A549 (cell line): ENCODE results near the gene CACNG7. TPM values are rescaled to one million over a fixed set of nuclear protein-coding genes. Genes with fewer than 3 reads are reported as not detected.

Experiments used
- ATAC-seq, 2 experiments: fragments of 200-7000 bp in 1 of 2; fragments of >200 bp in 1 of 2; cut with Nextera tagmentation in 1 of 2; cut with Tn5 transposase in 1 of 2; 3 replicates each; pipeline versions ENCODE4 v1.8.0 to v1.9.1; 2018 to 2020; ENCODE audit warnings: mild to moderate bottlenecking in 1 of 2, moderate library complexity in 1 of 2
- CTCF ChIA-PET: fragments of 300-600 bp; sonication (Branson Sonifier 250); formaldehyde crosslinking; extraction: SDS; loops from one replicate; lab custom pipeline; 2021; ENCODE audit warnings: antibody characterized with exemption, inconsistent platforms; lab: Yijun Ruan, JAX
- POLR2A ChIA-PET: fragments of 350-600 bp; formaldehyde crosslinking; extraction: SDS; loops from one replicate; lab custom pipeline; 2021; ENCODE audit warnings: antibody characterized with exemption, inconsistent platforms; lab: Yijun Ruan, JAX
- DNase-seq, 2 experiments: peaks; one replicate each; pipeline versions ENCODE4 v3.0.0 to v3.0.0-alpha.2; 2011 to 2016; ENCODE audit warnings: low read depth in 1 of 2, low spot score in 1 of 2
- FAIRE-seq: peaks from 2 replicates; lab custom pipeline; 2011; peaks lifted over from hg19 to GRCh38; lab: Jason Lieb, UNC
- H3K27ac ChIP-seq, 2 experiments: fragments of >200 bp; sonication (Bioruptor Twin); formaldehyde crosslinking; 3 replicates each; pipeline ENCODE4 v1.5.1; 2016 to 2017
- H3K4me1 ChIP-seq: fragments of >200 bp; sonication (Bioruptor Twin); formaldehyde crosslinking; 3 replicates; pipeline ENCODE4 v1.6.1; 2016
- H3K4me2 ChIP-seq: fragments of >200 bp; sonication (Bioruptor Twin); formaldehyde crosslinking; 3 replicates; pipeline ENCODE4 v1.6.1; 2016
- H3K4me3 ChIP-seq: fragments of >200 bp; sonication (Bioruptor Twin); formaldehyde crosslinking; 3 replicates; pipeline ENCODE4 v1.5.1; 2016
- H3K9me3 ChIP-seq: fragments of >200 bp; sonication (Bioruptor Twin); formaldehyde crosslinking; 3 replicates; pipeline ENCODE4 v1.6.1; 2016
- CHD2 ChIP-seq: fragments of 150-350 bp; IDR thresholded peaks from 2 replicates; pipeline ENCODE4 v1.6.1; 2014; ENCODE audit warnings: low read length; ENCODE audit not compliant: partially characterized antibody
- CHD4 ChIP-seq: fragments of 200-600 bp; sonication (generic); IDR thresholded peaks from 2 replicates; pipeline ENCODE4 v1.6.1; 2016; ENCODE audit warnings: antibody characterized with exemption, mild to moderate bottlenecking, borderline replicate concordance
- FOSB ChIP-seq: fragments of 250-450 bp; sonication (Bioruptor Pico); IDR thresholded peaks from 2 replicates; pipeline ENCODE4 v1.5.0; 2020; ENCODE audit warnings: mild to moderate bottlenecking, moderate library complexity
- HDAC2 ChIP-seq: fragments of 200-600 bp; sonication (generic); IDR thresholded peaks from 2 replicates; pipeline ENCODE4 v1.6.1; 2016
- HOXA7 ChIP-seq: fragments of 250-450 bp; sonication (Bioruptor Pico); IDR thresholded peaks from 2 replicates; pipeline ENCODE4 v1.5.0; 2020; ENCODE audit warnings: mild to moderate bottlenecking, moderate library complexity
- JUNB ChIP-seq: fragments of >200 bp; sonication (Bioruptor Twin); formaldehyde crosslinking; IDR thresholded peaks from 2 replicates; pipeline ENCODE4 v1.6.1; 2016
- KDM1A ChIP-seq: fragments of 200-600 bp; sonication (generic); IDR thresholded peaks from 2 replicates; pipeline ENCODE4 v1.6.1; 2016; ENCODE audit warnings: low read depth, mild to moderate bottlenecking
- KDM5A ChIP-seq: fragments of 200-600 bp; sonication (generic); IDR thresholded peaks from 2 replicates; pipeline ENCODE4 v1.6.1; 2016; ENCODE audit warnings: antibody characterized with exemption, mild to moderate bottlenecking
- MYC ChIP-seq: IDR thresholded peaks from 2 replicates; pipeline ENCODE4 v1.6.1; 2012; ENCODE audit warnings: mild to moderate bottlenecking, inconsistent platforms, low read length, improper control_type of control experiment, borderline replicate concordance
- NFE2L2 ChIP-seq: fragments of 150-350 bp; conservative IDR thresholded peaks from 2 replicates; pipeline ENCODE4 v1.6.1; 2014; ENCODE audit warnings: low read length
- POLR2A ChIP-seq: IDR thresholded peaks from 2 replicates; pipeline ENCODE4 v1.6.1; 2012; ENCODE audit warnings: mild to moderate bottlenecking, low read length
- WGBS: methylation state at CpG from one replicate; pipeline ENCODE4 v1.1.6; 2017; ENCODE audit errors: missing lambda C conversion rate; 5-methylcytosine and 5-hydroxymethylcytosine counted together
- polyA plus RNA-seq, 4 experiments: library from polyadenylated mRNA; depleted of rRNA in 3 of 4; stranded (reverse); fragments of >200 nt; fragmentation: RNase III in 1 of 4; extraction: RNeasy Plus Mini Kit Qiagen cat#74134 plus additional on column Dnase treatment in 1 of 4; gene quantifications; 2 replicates in 3 of 4; 3 replicates in 1 of 4; pipeline ENCODE4 v1.2.3, GENCODE V29; 2011 to 2017
- TF ChIP-seq, protein P1 (sequence below): fragments of 200-600 bp; sonication (generic); IDR thresholded peaks from 2 replicates; pipeline ENCODE4 v1.6.1; 2016; ENCODE audit warnings: antibody characterized with exemption, mild to moderate bottlenecking, moderate library complexity
- TF ChIP-seq, protein P2 (sequence below): fragments of 450-650 bp; IDR thresholded peaks from 2 replicates; pipeline ENCODE4 v1.6.1; 2014; ENCODE audit warnings: antibody characterized with exemption
- TF ChIP-seq, protein P3 (sequence below): fragments of >200 bp; sonication (Bioruptor Twin); formaldehyde crosslinking; IDR thresholded peaks from 3 replicates; pipeline ENCODE4 v1.6.1; 2016
- TF ChIP-seq, protein P4 (sequence below): IDR thresholded peaks from 2 replicates; pipeline ENCODE4 v1.6.1; 2012

CACNG7 gene
- polyA plus RNA-seq, 2 of the 4 experiments (the other 2 are of a cell fraction) = 7.6 to 11.5 TPM

DNA sequence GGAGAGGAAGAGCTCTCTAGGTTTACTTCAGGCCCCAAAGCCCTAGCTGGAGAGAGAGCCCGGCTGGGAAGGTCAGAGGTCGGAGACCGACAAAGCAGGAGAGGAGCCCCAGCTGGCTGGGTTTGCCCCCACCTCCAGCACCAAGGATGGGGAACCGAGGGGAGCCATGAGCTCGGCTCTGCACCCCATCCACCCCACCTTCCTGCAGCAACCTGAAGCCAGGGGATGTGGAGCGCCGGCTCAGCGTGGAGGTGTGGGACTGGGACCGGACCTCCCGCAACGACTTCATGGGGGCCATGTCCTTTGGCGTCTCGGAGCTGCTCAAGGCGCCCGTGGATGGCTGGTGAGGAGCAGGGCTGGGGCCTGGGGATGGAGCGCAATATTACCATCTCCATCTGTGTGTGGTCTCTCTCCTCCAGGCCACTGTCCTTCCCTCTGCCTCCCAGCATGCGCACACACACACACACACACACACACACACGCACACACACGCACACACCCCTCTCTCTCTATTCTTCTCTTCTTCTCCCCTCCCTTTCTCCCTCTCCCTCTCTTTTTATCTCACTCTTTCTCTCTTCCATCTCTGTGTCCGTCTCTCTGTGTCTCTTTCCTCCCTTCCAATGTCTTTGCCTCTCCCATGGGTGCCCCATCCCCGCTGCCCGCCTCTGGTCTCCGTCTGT is 16.6 kb upstream of the CACNG7 start:
- no peak for DNase-seq
- TF ChIP-seq POLR2A = no peak
- TF ChIP-seq CHD4 = no peak
- TF ChIP-seq HOXA7 = no peak
- TF ChIP-seq, protein P1, sequence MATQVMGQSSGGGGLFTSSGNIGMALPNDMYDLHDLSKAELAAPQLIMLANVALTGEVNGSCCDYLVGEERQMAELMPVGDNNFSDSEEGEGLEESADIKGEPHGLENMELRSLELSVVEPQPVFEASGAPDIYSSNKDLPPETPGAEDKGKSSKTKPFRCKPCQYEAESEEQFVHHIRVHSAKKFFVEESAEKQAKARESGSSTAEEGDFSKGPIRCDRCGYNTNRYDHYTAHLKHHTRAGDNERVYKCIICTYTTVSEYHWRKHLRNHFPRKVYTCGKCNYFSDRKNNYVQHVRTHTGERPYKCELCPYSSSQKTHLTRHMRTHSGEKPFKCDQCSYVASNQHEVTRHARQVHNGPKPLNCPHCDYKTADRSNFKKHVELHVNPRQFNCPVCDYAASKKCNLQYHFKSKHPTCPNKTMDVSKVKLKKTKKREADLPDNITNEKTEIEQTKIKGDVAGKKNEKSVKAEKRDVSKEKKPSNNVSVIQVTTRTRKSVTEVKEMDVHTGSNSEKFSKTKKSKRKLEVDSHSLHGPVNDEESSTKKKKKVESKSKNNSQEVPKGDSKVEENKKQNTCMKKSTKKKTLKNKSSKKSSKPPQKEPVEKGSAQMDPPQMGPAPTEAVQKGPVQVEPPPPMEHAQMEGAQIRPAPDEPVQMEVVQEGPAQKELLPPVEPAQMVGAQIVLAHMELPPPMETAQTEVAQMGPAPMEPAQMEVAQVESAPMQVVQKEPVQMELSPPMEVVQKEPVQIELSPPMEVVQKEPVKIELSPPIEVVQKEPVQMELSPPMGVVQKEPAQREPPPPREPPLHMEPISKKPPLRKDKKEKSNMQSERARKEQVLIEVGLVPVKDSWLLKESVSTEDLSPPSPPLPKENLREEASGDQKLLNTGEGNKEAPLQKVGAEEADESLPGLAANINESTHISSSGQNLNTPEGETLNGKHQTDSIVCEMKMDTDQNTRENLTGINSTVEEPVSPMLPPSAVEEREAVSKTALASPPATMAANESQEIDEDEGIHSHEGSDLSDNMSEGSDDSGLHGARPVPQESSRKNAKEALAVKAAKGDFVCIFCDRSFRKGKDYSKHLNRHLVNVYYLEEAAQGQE = no peak
- no peak for TF ChIP-seq KDM5A
- 0 out of 6 replicates have a peak, but pooled peaks of 1 of the 2 experiments have one; percentile 2 for ATAC-seq
- Histone ChIP-seq H3K4me1 (peaks cover 14% of the 10 kb centered on the region), H3K4me3 (no peak overlapping the region), H3K9me3 (no peaks in the 10 kb centered on the region), H3K4me2 (no peak overlapping the region), H3K27ac (no peak overlapping the region)
- ChIA-PET CTCF (interaction anchor here (0.9 to 11.6 kb wide), 5 partner anchors 12 to 137 kb away, joined by 3 to 88 read pairs (median 5); no protein-coding TSS in a partner anchor), POLR2A (interaction anchor here (0.5 kb wide), 1 partner anchor 17 kb away, joined by 6 read pairs; no protein-coding TSS in a partner anchor)
- no peak for FAIRE-seq
- WGBS = 87% methylated on average over 23 of the region's 23 CpGs

DNA sequence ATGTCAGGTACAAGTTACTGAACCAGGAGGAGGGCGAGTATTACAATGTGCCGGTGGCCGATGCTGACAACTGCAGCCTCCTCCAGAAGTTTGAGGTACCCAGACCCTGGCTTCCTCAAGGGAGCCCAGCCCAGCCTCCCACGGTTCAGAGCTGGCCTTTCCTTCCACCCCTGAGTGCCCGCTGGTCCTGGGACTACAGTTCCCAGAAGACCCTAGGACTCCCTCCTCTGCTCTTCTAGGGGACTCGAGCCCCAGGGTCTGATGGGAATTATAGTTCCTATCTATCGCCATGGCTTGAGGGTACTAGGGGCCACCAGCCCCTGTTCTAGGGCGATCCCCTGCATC is 16.1 kb upstream of the CACNG7 start:
- no peak for TF ChIP-seq NFE2L2
- no peak for FAIRE-seq

DNA sequence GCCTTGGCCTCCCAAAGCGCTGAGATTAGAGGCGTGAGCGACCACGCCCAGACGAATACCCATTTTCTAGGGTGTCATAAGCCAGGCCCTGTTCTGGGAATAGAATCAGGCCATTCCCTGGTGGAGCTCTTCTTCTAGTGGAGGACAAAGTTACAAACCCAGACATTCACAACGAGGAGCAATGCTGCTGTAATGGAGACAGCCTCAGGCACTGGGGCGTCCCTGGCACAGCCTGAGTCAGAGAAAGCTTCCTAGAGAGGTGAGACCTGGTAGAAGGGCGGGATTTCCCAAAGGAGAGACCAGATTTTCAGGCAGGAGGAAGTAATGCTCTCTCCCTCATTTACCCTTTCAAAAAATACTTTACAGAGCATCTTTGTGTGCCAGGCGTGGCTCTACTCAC is 14.4 kb upstream of the CACNG7 start:
- Histone ChIP-seq H3K4me1 (peaks cover 15% of the 10 kb centered on the region; the same call in 2 of the 3 replicates), H3K4me2 (peak overlapping the region; percentile 5; the same call in 1 of the 3 replicates), H3K4me3 (no peak overlapping the region), H3K27ac (no peak overlapping the region), H3K9me3 (no peaks in the 10 kb centered on the region)
- no peak for FAIRE-seq
- ATAC-seq = no peak
- POLR2A ChIA-PET = no interaction called here
- TF ChIP-seq FOSB (no peak), HDAC2 (no peak), JUNB (no peak), CHD2 (no peak), KDM5A (no peak), CHD4 (no peak), KDM1A (no peak), MYC (no peak)
- TF ChIP-seq, protein P2, sequence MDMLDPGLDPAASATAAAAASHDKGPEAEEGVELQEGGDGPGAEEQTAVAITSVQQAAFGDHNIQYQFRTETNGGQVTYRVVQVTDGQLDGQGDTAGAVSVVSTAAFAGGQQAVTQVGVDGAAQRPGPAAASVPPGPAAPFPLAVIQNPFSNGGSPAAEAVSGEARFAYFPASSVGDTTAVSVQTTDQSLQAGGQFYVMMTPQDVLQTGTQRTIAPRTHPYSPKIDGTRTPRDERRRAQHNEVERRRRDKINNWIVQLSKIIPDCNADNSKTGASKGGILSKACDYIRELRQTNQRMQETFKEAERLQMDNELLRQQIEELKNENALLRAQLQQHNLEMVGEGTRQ = no peak
- TF ChIP-seq, protein P3, sequence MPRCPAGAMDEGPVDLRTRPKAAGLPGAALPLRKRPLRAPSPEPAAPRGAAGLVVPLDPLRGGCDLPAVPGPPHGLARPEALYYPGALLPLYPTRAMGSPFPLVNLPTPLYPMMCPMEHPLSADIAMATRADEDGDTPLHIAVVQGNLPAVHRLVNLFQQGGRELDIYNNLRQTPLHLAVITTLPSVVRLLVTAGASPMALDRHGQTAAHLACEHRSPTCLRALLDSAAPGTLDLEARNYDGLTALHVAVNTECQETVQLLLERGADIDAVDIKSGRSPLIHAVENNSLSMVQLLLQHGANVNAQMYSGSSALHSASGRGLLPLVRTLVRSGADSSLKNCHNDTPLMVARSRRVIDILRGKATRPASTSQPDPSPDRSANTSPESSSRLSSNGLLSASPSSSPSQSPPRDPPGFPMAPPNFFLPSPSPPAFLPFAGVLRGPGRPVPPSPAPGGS = no peak
- TF ChIP-seq, protein P1 = no peak
- TF ChIP-seq, protein P4, sequence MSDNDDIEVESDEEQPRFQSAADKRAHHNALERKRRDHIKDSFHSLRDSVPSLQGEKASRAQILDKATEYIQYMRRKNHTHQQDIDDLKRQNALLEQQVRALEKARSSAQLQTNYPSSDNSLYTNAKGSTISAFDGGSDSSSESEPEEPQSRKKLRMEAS = no peak
- 62% methylated on average over 9 of the region's 9 CpGs for WGBS
- CTCF ChIA-PET = interaction anchor here (0.7 to 6.3 kb wide), 5 partner anchors 8 to 146 kb away, joined by 3 to 38 read pairs (median 3); partner anchors contain the start of genes CACNG7 and PRKCG
- peak in 1 of 2 experiments; percentile 51 for DNase-seq

More for the DNA sequence above, 16.1 kb upstream of the CACNG7 start:
- CTCF ChIA-PET = no interaction called here
- no peak overlapping the region for H3K27ac ChIP-seq
- ATAC-seq = peak; percentile 39 to 52; a peak in 5 of 6 replicates
- peaks cover 14% of the 10 kb centered on the region for H3K4me1 ChIP-seq
- H3K9me3 ChIP-seq = no peaks in the 10 kb centered on the region
- WGBS = 63% methylated on average over 8 of the region's 8 CpGs
- H3K4me3 ChIP-seq = no peak overlapping the region
- no peak overlapping the region for H3K4me2 ChIP-seq
- POLR2A ChIA-PET = no interaction called here
- peak in 1 of 2 experiments; percentile 56 for DNase-seq
